Breast epithelium (tissue), 4 donors: Measurements from ENCODE around the gene OR6C65. TPM values are rescaled to one million over a fixed set of nuclear protein-coding genes. Genes with fewer than 3 reads are reported as not detected.
"Not testable (repeated sequence)": the region's sequence is repeated elsewhere in the genome, so short reads cannot be mapped to it uniquely, and the experiment has no call there.

Experiments
- DNase-seq, 2 donors: peaks; one replicate each; pipeline ENCODE4 v3.0.0-alpha.2; 2019; ENCODE audit warnings: low spot score in 2 of 2
- H3K27ac ChIP-seq, 2 donors: fragments of 200-600 bp; sonication (generic) in 1 of 2; one replicate each; pipeline ENCODE4 v1.5.1; 2016 to 2019; ENCODE audit warnings: mild to moderate bottlenecking in 1 of 2
- H3K27me3 ChIP-seq, 2 donors: fragments of 200-600 bp; sonication (generic) in 1 of 2; one replicate each; pipeline versions ENCODE4 v1.5.1 to v1.6.0; 2017 to 2019; ENCODE audit warnings: control low read depth in 1 of 2, mild to moderate bottlenecking in 1 of 2
- H3K36me3 ChIP-seq: fragments of 200-600 bp; one replicate; pipeline ENCODE4 v1.5.1; 2019
- H3K4me1 ChIP-seq, 2 donors: fragments of 200-600 bp; sonication (generic); one replicate each; pipeline ENCODE4 v1.5.1; 2016 to 2019; ENCODE audit warnings: control low read depth in 1 of 2
- H3K4me3 ChIP-seq, 3 donors: fragments of 200-600 bp; sonication (generic); 1 replicate in 2 of 3; 2 replicates in 1 of 3; pipeline ENCODE4 v1.5.1; 2016 to 2019; ENCODE audit warnings: mild to moderate bottlenecking in 3 of 3, moderate library complexity in 2 of 3
- H3K9me3 ChIP-seq, 2 donors: fragments of 200-600 bp; sonication (generic) in 1 of 2; one replicate each; pipeline ENCODE4 v1.5.1; 2016 to 2019; ENCODE audit warnings: control low read depth in 1 of 2
- CTCF ChIP-seq, 3 donors: fragments of 450-650 bp; IDR thresholded peaks; one replicate each; pipeline ENCODE4 v1.5.1; 2016 to 2017; ENCODE audit warnings: antibody characterized with exemption in 3 of 3, mild to moderate bottlenecking in 3 of 3, moderate library complexity in 3 of 3
- POLR2A ChIP-seq: fragments of 450-650 bp; IDR thresholded peaks from one replicate; pipeline ENCODE4 v1.6.1; 2016; ENCODE audit warnings: antibody characterized with exemption, mild to moderate bottlenecking, moderate library complexity
- POLR2AphosphoS5 ChIP-seq, 3 donors: sonication (generic); formaldehyde crosslinking; IDR thresholded peaks; one replicate each; pipeline ENCODE4 v1.6.1; 2017; ENCODE audit warnings: antibody characterized with exemption in 3 of 3
- intact Hi-C: fragments of 100-400 bp; cut with DNase I; formaldehyde crosslinking; loops from one replicate; pipeline ENCODE4 v1.15.1; 2023; ENCODE audit warnings: low total_unique reads
- total RNA-seq, 3 donors: library from RNA; depleted of rRNA; stranded (reverse); fragments of >200 nt; gene quantifications; one replicate each; pipeline ENCODE4 v1.1.0, GENCODE V29; 2016

OR6C65 gene
- total RNA-seq, 3 donors from 2014 or later, result not detected

- no peaks in the 10 kb centered on the region for H3K27me3 ChIP-seq
- H3K9me3 ChIP-seq, result no peaks in the 10 kb centered on the region
- H3K4me3 ChIP-seq, result no peak overlapping the region
- no peak for DNase-seq
- H3K36me3 ChIP-seq, result no peaks in the 10 kb centered on the region
- no peak overlapping the region for H3K27ac ChIP-seq
- no peaks in the 10 kb centered on the region for H3K4me1 ChIP-seq
- no peak for TF ChIP-seq CTCF (IDR thresholded peaks at IDR 0.05)
- intact Hi-C loops, result no loop called here
Observed at GRCh38 chr12:55416961-55417360, 16.6 kb downstream of the OR6C65 start.

- Histone ChIP-seq H3K27ac (no peak overlapping the region), H3K27me3 (no peaks in the 10 kb centered on the region), H3K9me3 (no peaks in the 10 kb centered on the region), H3K4me1 (no peaks in the 10 kb centered on the region), H3K4me3 (no peak overlapping the region), H3K36me3 (no peaks in the 10 kb centered on the region)
- no peak for DNase-seq
- intact Hi-C loops, result no loop called here
- TF ChIP-seq POLR2AphosphoS5 (IDR thresholded peaks at IDR 0.05) (no peak), POLR2A (no peak), CTCF (IDR thresholded peaks at IDR 0.05) (no peak)
Observed at GRCh38 chr12:55420307-55420962, 20.1 kb downstream of the OR6C65 start.

- H3K4me1 ChIP-seq, result no peaks in the 10 kb centered on the region
- DNase-seq, result no peak
- TF ChIP-seq POLR2AphosphoS5 (IDR thresholded peaks at IDR 0.05) (no peak), POLR2A (no peak), CTCF (IDR thresholded peaks at IDR 0.05) (no peak)
- intact Hi-C loops, result no loop called here
- no peaks in the 10 kb centered on the region for H3K9me3 ChIP-seq
- no peaks in the 10 kb centered on the region for H3K36me3 ChIP-seq
- no peak within 1 kb of the TSS for H3K4me3 ChIP-seq
- no peak within 1 kb of the TSS for H3K27ac ChIP-seq
- H3K27me3 ChIP-seq, result no peaks in the 10 kb centered on the region
Observed at GRCh38 chr12:55425954-55426353, 25.6 kb downstream of the OR6C65 start, which contains the start of gene OR6C76. OR6C76 (plus strand) TSS chr12:55426254; CDS start chr12:55426254, 0 bp downstream.

- no peaks in the 10 kb centered on the region for H3K9me3 ChIP-seq
- H3K4me3 ChIP-seq, result no peak overlapping the region
- intact Hi-C loops, result no loop called here
- no peak for TF ChIP-seq POLR2A
- TF ChIP-seq CTCF (IDR thresholded peaks at IDR 0.05), result no peak
- no peak for TF ChIP-seq POLR2AphosphoS5 (IDR thresholded peaks at IDR 0.05)
- no peak for DNase-seq
- H3K36me3 ChIP-seq, result no peaks in the 10 kb centered on the region
- H3K27ac ChIP-seq, result no peak overlapping the region
- no peaks in the 10 kb centered on the region for H3K27me3 ChIP-seq
- no peaks in the 10 kb centered on the region for H3K4me1 ChIP-seq
Observed at GRCh38 chr12:55428331-55429243, 28.3 kb downstream of the OR6C65 start.

- H3K4me3 ChIP-seq, H3K36me3 ChIP-seq, H3K9me3 ChIP-seq, intact Hi-C loops, H3K27ac ChIP-seq, H3K4me1 ChIP-seq, H3K27me3 ChIP-seq, DNase-seq: not testable (repeated sequence)
Observed at GRCh38 chr12:55441233-55441632, 40.9 kb downstream of the OR6C65 start.
